GM12878 (cell line): Measurements from ENCODE around the gene NUDT17. TPM values are rescaled to one million over a fixed set of nuclear protein-coding genes. Genes with fewer than 3 reads are reported as not detected.

Source experiments
- ASH2L ChIP-seq: fragments of 300-600, 200-600 bp; sonication (generic); IDR thresholded peaks from 2 replicates; pipeline ENCODE4 v1.6.1; 2017; ENCODE audit warnings: low read depth, mild to moderate bottlenecking, borderline replicate concordance
- EP300 ChIP-seq, 2 experiments: fragments of 150-350 bp in 1 of 2; IDR thresholded peaks; 2 replicates each; pipeline ENCODE4 v1.6.1; 2011 to 2012; ENCODE audit warnings: low read depth in 2 of 2, low read length in 2 of 2, borderline replicate concordance in 1 of 2, improper control_type of control experiment in 1 of 2, inconsistent platforms in 1 of 2; ENCODE audit not compliant: control insufficient read depth in 1 of 2
- ESRRA ChIP-seq: IDR thresholded peaks from 2 replicates; pipeline ENCODE4 v1.6.1; 2012; ENCODE audit warnings: mild to moderate bottlenecking, low read length, improper control_type of control experiment
- GATAD2B ChIP-seq: fragments of 450-650 bp; conservative IDR thresholded peaks from 2 replicates; pipeline ENCODE4 v1.6.1; 2017; ENCODE audit warnings: low read depth, mild to moderate bottlenecking, moderate library complexity
- IKZF2 ChIP-seq, 2 experiments: fragments of 450-650 bp; IDR thresholded peaks; 2 replicates each; pipeline ENCODE4 v1.6.1; 2017; ENCODE audit warnings: mild to moderate bottlenecking in 2 of 2, moderate library complexity in 2 of 2
- MEF2B ChIP-seq: fragments of 450-650 bp; IDR thresholded peaks from 2 replicates; pipeline ENCODE4 v1.6.1; 2018; ENCODE audit warnings: mild to moderate bottlenecking, moderate library complexity; ENCODE audit not compliant: partially characterized antibody, poor library complexity, severe bottlenecking
- PAX8 ChIP-seq: fragments of 450-650 bp; IDR thresholded peaks from 2 replicates; pipeline ENCODE4 v1.6.1; 2017; ENCODE audit warnings: mild to moderate bottlenecking, moderate library complexity
- POLR2AphosphoS5 ChIP-seq: IDR thresholded peaks from 2 replicates; pipeline ENCODE4 v1.6.1; 2011; ENCODE audit warnings: mild to moderate bottlenecking, low read length, inconsistent platforms
- REST ChIP-seq: IDR thresholded peaks from 2 replicates; pipeline ENCODE4 v1.6.1; 2012; ENCODE audit warnings: mild to moderate bottlenecking, low read depth, low read length
- SMARCA5 ChIP-seq: fragments of 450-650 bp; IDR thresholded peaks from 2 replicates; pipeline ENCODE4 v1.6.1; 2017; ENCODE audit warnings: mild to moderate bottlenecking
- TAF1 ChIP-seq: IDR thresholded peaks from 2 replicates; pipeline ENCODE4 v1.6.1; 2011; ENCODE audit warnings: mild to moderate bottlenecking, low read depth, low read length, borderline replicate concordance
- polyA plus RNA-seq, 11 experiments: library from polyadenylated mRNA; depleted of rRNA in 4 of 11; unstranded in 6 of 11; stranded (reverse) in 5 of 11; fragments of >200 nt; fragmentation: Nextera tagmentation in 4 of 11; fragmentation: Illumina TruSeq in 1 of 11; extraction: Ambion mirVana in 4 of 11; extraction: Trizol in 1 of 11; gene quantifications; 1 replicate in 1 of 11; 2 replicates in 10 of 11; pipeline versions ENCODE4 v1.2.1 to v1.2.3, GENCODE V29; 2011 to 2016; ENCODE audit warnings: inconsistent platforms in 2 of 11, missing spikeins in 2 of 11, low read depth in 1 of 11
- total RNA-seq, 4 experiments: library from RNA; depleted of rRNA in 3 of 4; stranded (reverse); fragments of >200 nt in 3 of 4; fragmentation: Illumina TruSeq in 1 of 4; extraction: Trizol in 1 of 4; gene quantifications; 2 replicates each; pipeline versions ENCODE4 v1.2.1 to v1.2.3, GENCODE V29; 2013 to 2021
- TF ChIP-seq, protein P1 (sequence below): fragments of 150-350 bp; IDR thresholded peaks from 2 replicates; pipeline ENCODE4 v1.6.1; 2016; ENCODE audit warnings: low read depth, low read length
- TF ChIP-seq, protein P2 (sequence below): fragments of 450-650 bp; formaldehyde crosslinking; IDR thresholded peaks from 2 replicates; pipeline ENCODE4 v1.4.0; 2020; ENCODE audit warnings: mild to moderate bottlenecking, moderate library complexity
- TF ChIP-seq, protein P3 (sequence below): fragments of 450-650 bp; IDR thresholded peaks from 2 replicates; pipeline ENCODE4 v1.6.1; 2018; ENCODE audit warnings: mild to moderate bottlenecking, low read depth, moderate library complexity; ENCODE audit not compliant: partially characterized antibody

The NUDT17 gene
- total and polyA plus RNA-seq, 10 of the 15 experiments (the other 5 are each of a cell fraction or from before 2014, with no cell fraction given), result 1.2 to 4.7 (median 4.0) TPM

DNA sequence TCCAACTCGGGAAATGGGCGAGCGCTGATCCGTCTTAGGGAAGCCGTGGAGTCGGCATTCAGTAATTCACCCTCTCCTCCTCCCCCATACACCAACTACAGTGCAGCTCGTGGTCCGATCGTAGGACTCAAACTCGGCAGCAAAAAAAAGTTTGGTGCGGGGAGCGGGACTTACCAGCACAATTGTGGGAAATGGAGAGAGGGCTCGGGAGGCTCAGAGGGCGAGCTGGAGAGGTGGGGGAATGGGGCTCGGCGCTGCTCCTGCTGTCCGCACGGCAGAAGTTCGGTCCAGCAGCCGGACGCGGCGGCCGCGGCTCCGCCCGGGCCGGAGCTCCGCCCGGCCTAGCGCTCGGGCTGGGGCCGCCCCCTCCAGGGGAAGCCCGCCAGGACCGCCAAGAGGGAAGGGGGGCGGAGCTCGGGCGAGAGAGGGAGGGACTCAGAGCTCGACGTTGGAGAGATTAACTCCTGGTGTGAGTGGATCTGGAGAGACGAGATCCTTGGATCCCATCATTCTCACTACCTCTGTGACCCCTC, 14.1 kb downstream of the NUDT17 start (continued):
- TF ChIP-seq, protein P1, sequence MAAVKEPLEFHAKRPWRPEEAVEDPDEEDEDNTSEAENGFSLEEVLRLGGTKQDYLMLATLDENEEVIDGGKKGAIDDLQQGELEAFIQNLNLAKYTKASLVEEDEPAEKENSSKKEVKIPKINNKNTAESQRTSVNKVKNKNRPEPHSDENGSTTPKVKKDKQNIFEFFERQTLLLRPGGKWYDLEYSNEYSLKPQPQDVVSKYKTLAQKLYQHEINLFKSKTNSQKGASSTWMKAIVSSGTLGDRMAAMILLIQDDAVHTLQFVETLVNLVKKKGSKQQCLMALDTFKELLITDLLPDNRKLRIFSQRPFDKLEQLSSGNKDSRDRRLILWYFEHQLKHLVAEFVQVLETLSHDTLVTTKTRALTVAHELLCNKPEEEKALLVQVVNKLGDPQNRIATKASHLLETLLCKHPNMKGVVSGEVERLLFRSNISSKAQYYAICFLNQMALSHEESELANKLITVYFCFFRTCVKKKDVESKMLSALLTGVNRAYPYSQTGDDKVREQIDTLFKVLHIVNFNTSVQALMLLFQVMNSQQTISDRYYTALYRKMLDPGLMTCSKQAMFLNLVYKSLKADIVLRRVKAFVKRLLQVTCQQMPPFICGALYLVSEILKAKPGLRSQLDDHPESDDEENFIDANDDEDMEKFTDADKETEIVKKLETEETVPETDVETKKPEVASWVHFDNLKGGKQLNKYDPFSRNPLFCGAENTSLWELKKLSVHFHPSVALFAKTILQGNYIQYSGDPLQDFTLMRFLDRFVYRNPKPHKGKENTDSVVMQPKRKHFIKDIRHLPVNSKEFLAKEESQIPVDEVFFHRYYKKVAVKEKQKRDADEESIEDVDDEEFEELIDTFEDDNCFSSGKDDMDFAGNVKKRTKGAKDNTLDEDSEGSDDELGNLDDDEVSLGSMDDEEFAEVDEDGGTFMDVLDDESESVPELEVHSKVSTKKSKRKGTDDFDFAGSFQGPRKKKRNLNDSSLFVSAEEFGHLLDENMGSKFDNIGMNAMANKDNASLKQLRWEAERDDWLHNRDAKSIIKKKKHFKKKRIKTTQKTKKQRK, result no peak
- TF ChIP-seq EP300 (IDR thresholded peaks at IDR 0.05; ENCODE audit: borderline replicate concordance in 1 of 2, control insufficient read depth in 1 of 2, low read depth in 2 of 2, low read length in 2 of 2) (no peak), ESRRA (no peak), POLR2AphosphoS5 (peak; percentile 37; the same call in 1 of the 2 replicates), ASH2L (no peak), REST (no peak), TAF1 (no peak), IKZF2 (IDR thresholded peaks at IDR 0.05) (no peak), SMARCA5 (0 out of 2 replicates have a peak, but pooled peaks have one; percentile 24), GATAD2B (peak; percentile 50; the same call in 1 of the 2 replicates), PAX8 (no peak), MEF2B (no peak)
- TF ChIP-seq, protein P2, sequence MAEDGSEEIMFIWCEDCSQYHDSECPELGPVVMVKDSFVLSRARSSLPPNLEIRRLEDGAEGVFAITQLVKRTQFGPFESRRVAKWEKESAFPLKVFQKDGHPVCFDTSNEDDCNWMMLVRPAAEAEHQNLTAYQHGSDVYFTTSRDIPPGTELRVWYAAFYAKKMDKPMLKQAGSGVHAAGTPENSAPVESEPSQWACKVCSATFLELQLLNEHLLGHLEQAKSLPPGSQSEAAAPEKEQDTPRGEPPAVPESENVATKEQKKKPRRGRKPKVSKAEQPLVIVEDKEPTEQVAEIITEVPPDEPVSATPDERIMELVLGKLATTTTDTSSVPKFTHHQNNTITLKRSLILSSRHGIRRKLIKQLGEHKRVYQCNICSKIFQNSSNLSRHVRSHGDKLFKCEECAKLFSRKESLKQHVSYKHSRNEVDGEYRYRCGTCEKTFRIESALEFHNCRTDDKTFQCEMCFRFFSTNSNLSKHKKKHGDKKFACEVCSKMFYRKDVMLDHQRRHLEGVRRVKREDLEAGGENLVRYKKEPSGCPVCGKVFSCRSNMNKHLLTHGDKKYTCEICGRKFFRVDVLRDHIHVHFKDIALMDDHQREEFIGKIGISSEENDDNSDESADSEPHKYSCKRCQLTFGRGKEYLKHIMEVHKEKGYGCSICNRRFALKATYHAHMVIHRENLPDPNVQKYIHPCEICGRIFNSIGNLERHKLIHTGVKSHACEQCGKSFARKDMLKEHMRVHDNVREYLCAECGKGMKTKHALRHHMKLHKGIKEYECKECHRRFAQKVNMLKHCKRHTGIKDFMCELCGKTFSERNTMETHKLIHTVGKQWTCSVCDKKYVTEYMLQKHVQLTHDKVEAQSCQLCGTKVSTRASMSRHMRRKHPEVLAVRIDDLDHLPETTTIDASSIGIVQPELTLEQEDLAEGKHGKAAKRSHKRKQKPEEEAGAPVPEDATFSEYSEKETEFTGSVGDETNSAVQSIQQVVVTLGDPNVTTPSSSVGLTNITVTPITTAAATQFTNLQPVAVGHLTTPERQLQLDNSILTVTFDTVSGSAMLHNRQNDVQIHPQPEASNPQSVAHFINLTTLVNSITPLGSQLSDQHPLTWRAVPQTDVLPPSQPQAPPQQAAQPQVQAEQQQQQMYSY (CRISPR knock-in tag), result no peak
- TF ChIP-seq, protein P3, sequence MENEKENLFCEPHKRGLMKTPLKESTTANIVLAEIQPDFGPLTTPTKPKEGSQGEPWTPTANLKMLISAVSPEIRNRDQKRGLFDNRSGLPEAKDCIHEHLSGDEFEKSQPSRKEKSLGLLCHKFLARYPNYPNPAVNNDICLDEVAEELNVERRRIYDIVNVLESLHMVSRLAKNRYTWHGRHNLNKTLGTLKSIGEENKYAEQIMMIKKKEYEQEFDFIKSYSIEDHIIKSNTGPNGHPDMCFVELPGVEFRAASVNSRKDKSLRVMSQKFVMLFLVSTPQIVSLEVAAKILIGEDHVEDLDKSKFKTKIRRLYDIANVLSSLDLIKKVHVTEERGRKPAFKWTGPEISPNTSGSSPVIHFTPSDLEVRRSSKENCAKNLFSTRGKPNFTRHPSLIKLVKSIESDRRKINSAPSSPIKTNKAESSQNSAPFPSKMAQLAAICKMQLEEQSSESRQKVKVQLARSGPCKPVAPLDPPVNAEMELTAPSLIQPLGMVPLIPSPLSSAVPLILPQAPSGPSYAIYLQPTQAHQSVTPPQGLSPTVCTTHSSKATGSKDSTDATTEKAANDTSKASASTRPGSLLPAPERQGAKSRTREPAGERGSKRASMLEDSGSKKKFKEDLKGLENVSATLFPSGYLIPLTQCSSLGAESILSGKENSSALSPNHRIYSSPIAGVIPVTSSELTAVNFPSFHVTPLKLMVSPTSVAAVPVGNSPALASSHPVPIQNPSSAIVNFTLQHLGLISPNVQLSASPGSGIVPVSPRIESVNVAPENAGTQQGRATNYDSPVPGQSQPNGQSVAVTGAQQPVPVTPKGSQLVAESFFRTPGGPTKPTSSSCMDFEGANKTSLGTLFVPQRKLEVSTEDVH, result no peak
